ENCODE results near the gene NEUROG1.

Gene NEUROG1

DNA sequence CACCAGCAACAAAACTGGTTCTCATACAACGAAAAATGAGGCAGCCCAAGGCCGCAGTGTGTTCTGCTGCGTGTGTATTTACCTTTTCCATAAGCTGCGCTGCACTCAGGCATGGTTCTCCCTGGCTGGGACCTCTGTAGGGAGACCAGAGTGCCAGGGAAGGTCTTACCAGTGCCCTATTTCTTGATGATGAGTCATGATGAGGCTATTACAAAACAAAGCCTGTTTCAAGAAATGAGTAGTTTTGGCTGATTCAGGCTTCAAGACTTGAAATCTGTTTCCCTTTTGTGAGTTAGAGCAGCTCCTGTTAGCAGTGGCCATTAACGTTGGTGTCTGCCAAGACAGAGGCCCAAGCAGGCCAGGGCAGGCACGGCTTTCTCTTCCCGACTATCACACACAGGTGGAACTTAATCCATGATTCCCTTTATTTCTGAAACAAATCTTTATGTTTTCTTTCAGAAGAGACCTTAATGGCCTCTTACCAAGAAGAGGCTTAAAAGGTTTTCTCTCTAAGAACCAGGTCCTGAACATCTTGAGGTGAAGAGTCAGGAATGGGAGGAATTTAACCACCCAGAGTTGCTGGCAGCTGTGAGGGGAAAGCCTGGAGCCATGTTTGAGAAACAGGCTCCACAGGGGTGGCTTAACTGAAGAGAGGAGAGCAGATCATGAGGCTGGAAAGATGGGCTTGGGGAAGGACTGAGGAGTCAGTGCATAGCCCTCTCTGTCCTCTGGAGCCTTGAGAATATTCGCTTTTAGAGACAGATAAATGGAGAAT is 42.2 kb downstream of the NEUROG1 start:
- TF ChIP-seq, protein P1, sequence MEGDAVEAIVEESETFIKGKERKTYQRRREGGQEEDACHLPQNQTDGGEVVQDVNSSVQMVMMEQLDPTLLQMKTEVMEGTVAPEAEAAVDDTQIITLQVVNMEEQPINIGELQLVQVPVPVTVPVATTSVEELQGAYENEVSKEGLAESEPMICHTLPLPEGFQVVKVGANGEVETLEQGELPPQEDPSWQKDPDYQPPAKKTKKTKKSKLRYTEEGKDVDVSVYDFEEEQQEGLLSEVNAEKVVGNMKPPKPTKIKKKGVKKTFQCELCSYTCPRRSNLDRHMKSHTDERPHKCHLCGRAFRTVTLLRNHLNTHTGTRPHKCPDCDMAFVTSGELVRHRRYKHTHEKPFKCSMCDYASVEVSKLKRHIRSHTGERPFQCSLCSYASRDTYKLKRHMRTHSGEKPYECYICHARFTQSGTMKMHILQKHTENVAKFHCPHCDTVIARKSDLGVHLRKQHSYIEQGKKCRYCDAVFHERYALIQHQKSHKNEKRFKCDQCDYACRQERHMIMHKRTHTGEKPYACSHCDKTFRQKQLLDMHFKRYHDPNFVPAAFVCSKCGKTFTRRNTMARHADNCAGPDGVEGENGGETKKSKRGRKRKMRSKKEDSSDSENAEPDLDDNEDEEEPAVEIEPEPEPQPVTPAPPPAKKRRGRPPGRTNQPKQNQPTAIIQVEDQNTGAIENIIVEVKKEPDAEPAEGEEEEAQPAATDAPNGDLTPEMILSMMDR (IDR thresholded peaks at IDR 0.05; ENCODE audit: low read depth, low read length): no peak
- no peak overlapping the region for H3K4me3 ChIP-seq (ENCODE audit: low read depth, low read length)

DNA sequence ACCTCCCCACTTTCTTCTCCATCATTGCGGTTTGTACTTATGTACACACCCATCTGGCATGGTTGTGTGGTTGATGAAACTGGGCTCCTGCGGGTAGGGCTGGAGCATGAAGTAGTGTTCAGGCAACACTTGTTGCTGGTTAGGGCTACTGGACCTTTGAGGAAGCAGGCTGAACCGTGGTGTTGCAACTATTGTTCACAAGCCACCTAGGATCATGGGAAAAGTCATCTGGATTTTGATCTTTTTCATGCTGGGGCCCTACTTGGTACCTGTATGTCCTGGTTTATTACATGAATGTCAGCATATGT is 43.5 kb downstream of the NEUROG1 start:
- no peak overlapping the region for H3K4me3 ChIP-seq (ENCODE audit: low read depth, low read length)
- TF ChIP-seq, protein P1 (IDR thresholded peaks at IDR 0.05; ENCODE audit: low read depth, low read length): no peak

DNA sequence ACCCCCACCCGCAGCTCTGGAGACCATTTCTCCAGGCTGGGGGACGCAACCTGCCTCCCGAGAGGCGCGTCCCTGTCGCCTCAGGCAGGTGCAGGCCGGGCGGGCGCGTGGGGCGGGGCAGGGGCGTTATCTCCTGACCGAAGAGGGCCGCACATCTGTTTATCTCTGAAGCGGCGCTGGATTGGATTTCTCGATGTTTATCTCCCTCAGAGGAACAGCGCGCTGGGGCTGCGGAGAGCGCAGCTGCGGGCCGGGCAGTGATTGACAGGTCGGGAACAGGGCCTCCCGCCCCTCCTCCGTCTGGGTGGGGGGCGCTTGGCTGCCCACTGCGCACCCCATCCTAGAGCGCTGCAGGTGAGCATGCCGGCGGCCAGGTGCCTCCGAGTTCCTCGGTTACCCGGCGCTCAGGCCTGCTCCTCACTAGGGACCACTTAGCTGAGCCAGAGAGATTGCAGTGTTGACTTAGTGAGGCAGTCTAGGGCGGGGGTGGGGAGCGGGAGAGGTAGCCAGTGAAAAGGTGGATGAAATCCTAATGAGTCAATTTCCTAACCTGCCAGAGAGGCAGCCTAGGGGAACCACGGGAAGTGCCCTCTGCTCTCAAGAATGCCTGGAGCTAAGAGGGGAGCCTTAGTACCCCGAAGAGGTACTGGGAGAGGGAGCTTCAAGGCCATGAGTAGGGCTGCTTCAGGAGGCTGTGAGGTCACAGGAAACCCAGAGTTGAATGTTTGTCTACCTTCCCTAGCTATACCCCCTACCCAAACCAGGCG is 44.0 kb downstream of the NEUROG1 start:
- TF ChIP-seq, protein P1 (IDR thresholded peaks at IDR 0.05; ENCODE audit: low read depth, low read length): no peak
- H3K4me3 ChIP-seq (ENCODE audit: low read depth, low read length): no peak overlapping the region

DNA sequence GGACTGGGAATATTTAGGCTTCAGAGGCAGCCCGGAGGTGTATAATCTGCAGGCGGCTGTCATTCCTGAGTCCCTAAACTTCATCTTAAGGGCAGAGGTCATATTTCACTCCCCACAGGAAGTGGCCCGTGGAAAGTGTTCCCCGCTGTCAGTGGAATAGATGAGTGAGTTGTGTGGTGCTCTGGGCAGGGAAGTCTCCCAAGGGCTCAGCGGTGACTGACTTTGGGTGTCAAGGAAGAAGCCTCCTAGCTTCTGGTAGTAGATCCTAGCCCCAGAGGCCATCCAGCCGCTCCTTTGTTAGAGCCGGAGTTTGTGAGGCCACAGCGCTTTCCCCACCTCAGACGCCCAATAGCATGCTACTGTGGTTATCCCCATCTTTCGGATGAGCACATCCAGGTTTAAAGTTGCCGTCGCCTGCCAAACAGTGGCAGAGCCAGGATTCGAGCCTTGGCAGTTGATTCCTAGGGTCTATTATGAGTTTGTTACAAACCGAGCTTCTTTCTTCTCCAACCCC is 44.7 kb downstream of the NEUROG1 start:
- H3K4me3 ChIP-seq (ENCODE audit: low read depth, low read length): no peak overlapping the region
- TF ChIP-seq, protein P1 (IDR thresholded peaks at IDR 0.05; ENCODE audit: low read depth, low read length): no peak

DNA sequence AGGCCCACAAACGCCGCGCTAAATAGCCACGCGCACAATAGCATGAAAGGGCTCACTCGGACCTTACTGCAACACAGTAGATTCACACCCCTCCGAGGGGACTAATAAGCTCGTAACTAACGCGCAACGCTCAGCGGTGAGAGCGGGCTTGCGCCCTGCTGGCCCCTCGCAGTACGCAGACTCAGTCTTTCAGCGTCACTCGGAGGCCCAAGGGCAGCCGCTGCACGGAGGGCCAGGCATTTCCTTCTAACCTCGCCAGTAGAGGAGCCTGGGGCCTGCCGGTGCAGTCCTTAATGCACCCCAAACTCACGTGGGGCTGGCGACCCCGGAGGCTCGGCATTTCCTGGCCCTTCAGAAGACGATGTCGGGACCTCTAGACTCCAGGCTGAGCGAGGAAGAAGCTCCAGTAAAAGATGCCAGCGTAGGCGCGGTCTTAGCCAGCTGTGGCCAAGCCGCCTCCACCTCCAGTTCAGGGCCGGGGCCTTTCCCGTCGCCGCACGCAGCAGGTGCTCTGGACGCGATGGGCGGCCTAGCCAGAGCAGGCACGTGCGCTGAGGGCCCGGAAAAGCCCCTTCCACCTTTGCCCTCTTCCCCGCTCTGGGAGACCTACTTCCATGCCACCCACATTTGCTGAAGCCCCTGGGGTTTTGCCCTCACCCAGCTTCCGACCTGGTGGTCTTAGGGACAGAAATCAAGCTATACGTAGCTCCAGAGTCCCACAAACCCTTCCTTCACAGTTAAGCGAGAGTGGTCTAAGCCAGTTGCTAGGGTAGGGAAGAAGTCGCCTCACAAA is 45.3 kb downstream of the NEUROG1 start:
- TF ChIP-seq, protein P1 (IDR thresholded peaks at IDR 0.05; ENCODE audit: low read depth, low read length): no peak
- no peak overlapping the region for H3K4me3 ChIP-seq (ENCODE audit: low read depth, low read length)

DNA sequence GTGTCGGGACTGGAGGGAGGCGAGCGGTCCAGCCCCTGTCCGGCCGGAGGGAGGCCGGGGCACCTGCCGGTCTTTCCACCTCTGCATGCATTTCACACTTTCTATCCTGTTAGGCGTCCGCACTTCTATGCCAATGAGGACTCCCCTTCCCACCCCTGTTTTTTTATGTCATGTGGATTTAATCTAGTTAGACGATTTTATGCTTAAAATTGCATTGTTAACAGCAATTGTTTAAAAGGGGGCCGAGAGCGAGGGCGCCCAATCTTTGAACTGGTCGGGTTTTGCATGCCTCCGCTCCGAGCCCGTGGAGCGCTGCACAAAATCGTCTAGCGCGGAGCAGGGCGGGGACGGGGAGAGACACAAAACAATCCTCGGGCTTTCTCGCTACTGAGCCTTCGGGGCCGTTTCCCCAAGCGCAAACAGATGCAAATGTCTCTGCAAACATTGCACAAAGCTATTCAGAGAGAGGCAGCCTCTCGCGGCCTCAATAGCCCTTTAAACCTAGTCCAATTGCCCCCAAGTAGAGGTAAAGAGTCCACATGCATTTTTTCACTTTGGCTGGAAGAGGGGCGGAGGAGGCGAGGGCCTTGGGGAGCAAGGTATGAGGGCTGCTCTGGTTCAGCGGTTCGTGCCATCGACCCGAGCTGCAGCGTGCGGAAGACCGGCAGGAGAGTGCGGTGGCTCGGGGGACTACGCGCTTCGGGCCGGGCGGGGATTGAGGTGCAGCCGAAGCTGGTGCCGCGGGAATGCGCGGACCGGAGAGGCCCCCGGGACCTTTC is 46.1 kb downstream of the NEUROG1 start:
- no peak overlapping the region for H3K4me3 ChIP-seq (ENCODE audit: low read depth, low read length)

More for the DNA sequence above, 46.1 kb downstream of the NEUROG1 start:
- TF ChIP-seq, protein P1 (IDR thresholded peaks at IDR 0.05; ENCODE audit: low read depth, low read length): no peak

Measured in WI38 (cell line).